ENCODE measurements around the gene LTB4R2.

LTB4R2 gene

DNA sequence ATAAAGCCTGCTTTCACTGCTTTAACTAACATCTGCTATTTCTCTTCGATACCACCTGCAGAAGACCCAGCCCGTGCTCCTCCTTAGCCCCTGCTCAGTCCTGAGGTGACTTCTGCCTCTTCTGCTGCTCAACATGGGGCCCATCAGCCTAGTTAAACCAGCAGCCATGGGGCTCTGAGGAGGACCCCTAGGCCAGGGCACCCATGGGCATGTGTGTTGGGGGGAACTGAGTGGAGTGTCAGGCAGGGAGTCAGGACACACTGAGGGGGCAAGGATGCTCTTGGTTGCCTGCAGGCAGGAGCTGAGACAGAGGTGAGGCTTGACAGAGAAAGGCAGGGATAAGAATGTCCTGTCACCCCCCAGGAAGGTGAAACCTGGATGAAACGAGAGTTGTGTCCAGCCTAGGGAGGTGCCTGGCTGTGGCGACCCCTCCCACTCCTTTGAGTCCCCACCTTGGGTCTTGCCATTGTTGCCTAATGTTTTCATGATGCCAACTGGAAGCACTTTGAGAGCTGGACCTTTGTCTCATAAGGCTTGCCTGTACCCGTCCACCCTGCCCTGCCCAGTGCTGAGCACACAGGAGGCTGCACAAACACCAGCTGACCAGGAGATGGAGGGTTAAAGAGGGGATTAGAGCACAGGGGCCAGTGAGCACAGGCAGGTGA, 26.0 kb upstream of the LTB4R2 start:
- H3K4me3 ChIP-seq (ENCODE audit: low read length) = no peak overlapping the region
- no peak for TF ChIP-seq ZNF274 (IDR thresholded peaks at IDR 0.05; ENCODE audit: low read depth, low read length)

DNA sequence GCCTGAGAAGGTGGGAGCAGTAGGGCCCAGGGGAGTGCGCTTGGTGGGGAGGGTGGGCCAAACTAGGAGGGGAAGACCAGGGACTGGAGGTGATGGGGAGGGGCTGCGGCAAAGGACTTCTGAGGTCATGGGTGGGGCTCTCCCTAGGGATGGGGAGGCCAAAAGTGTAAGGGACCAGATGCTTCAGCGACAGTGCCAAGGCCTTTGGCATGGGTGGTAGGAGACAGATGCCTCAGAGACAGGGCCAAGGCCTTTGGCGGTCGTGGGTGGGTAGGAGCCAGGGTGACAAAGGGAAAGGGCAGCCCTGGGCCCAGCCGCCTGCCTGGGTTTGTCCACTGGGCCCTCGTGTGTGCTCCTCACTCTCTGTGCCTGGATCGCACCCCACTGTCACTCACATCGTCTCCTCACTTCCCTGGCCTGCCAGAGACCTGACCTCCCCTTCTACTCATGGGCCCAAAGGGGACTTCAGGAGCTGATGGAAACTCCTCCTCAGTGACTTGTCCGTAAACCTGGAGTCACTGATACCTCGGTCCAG, 25.4 kb upstream of the LTB4R2 start:
- no peak overlapping the region for H3K4me3 ChIP-seq (ENCODE audit: low read length)
- TF ChIP-seq ZNF274 (IDR thresholded peaks at IDR 0.05; ENCODE audit: low read depth, low read length) = no peak

DNA sequence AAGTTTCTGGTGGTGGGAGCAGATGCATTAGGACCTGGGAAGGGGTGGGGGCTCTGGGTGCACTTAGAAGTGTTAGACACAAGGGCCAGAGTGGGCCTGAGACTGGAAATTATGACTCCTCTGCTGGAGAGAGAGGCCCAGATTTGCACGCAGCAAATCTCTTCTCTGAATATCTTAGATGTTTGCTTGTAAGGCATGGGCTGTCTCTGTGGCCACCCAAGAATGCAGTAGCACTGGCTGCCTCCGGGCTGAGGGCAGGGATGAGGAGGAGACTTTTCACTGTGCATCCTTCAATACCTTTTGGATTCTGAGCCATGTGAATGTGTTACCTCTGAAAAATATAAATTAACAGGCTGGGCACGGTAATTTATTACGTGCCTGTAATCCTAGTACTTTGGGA, 24.6 kb upstream of the LTB4R2 start:
- TF ChIP-seq ZNF274 (IDR thresholded peaks at IDR 0.05; ENCODE audit: low read depth, low read length) = no peak
- H3K4me3 ChIP-seq (ENCODE audit: low read length) = no peak overlapping the region

DNA sequence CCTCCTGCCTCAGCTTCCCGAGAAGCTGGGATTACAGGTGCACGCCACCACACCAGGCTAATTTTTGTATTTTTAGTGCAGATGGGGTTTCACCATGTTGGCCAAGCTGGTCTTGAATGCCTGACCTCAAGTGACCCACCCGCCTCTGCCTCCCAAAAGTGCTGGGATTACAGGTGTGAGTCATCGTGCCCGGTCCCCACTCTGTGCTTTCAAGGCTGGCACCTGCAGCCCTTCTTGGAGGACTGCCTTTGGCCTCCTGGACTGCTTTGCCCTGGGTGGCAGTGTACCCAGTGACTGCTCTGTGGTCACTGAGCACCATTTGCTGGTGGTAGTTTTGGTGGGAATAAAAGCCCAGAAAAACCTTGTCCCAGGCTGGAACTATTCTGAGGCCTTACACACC, 22.9 kb upstream of the LTB4R2 start:
- no peak overlapping the region for H3K4me3 ChIP-seq (ENCODE audit: low read length)
- TF ChIP-seq ZNF274 (IDR thresholded peaks at IDR 0.05; ENCODE audit: low read depth, low read length) = no peak

DNA sequence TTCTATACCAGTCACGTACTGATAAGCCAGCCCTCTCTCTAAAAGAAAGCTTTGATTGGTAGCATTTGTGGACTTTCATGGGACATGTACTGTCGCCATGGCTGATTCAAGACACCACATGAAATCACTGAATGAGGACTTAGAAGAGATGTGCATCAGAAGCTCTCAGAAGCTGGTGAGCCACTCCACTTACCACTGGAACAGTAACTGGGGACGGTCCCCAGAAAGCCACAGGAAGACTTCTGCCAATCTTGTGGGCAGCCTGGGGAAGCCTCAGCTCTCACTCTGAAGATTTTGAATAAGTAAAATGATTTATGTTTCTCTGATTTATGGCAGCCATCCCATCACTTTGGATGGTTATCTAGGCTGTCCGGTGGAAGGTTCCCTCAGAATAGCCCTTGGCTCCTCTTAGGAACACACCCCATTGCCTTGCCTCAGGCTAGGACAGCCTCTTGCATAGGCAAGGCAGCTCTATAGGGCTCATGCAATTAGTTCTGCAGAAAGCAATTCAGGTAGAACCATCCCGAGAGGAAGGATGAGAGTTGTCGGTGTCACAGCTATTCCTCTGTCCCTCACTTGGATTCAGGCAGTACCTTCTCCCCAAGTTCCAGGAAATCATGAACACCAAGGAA, 20.2 kb upstream of the LTB4R2 start:
- no peak for TF ChIP-seq ZNF274 (IDR thresholded peaks at IDR 0.05; ENCODE audit: low read depth, low read length)
- no peak overlapping the region for H3K4me3 ChIP-seq (ENCODE audit: low read length)

DNA sequence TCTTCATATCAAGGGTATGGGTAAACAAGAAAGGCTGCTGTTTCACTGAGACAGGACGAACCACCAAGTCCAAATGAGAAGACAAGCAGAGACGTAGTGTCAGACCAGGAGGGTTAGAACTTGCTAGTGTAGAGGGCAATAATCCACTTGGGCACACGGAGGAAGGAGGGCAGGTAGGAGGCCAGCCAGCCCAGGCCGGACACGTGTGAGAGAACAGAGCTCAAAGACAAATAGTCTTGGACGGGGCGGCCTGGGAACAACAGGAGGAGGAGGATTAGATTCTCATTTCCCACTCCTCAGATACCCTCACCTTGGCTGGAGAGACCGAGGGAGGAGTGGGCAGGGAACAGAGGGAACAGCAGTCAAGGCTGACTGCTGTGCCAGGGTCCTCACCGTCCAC, 19.2 kb upstream of the LTB4R2 start:
- no peak overlapping the region for H3K4me3 ChIP-seq (ENCODE audit: low read length)

DNA sequence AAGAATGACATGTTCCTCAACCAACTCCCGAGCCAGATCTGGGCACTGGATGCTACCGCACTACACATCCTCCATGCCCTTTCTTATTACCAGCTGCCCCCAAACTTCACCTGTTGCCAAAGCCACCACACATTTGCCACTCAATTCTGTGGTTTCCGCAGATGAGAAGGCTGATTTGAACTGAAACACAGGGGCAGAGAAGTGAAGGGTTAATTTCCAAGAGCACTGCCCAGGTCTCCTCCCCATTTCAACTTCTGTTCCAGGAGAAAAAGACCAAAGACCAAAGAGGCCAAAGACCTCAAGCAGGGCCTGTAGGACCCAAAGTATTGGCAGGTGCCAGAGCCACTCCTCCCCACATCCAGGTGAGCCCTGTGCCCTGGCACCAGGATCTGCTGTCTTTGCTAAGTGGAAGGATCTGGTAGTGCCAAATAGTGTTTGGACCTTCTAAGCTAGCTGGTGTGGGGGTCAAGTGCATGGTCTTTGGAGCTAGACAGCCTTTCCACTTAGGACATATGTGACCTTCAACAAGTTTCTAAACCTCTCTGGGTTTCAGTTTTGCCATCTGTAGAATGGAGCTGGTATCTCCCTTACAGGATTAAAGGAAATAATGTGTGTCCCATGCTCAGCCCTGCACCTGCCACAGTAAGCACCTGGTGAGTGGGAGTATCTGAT, 18.4 kb upstream of the LTB4R2 start:
- TF ChIP-seq ZNF274 (IDR thresholded peaks at IDR 0.05; ENCODE audit: low read depth, low read length) = no peak

More for the DNA sequence above, 19.2 kb upstream of the LTB4R2 start:
- no peak for TF ChIP-seq ZNF274 (IDR thresholded peaks at IDR 0.05; ENCODE audit: low read depth, low read length)

DNA sequence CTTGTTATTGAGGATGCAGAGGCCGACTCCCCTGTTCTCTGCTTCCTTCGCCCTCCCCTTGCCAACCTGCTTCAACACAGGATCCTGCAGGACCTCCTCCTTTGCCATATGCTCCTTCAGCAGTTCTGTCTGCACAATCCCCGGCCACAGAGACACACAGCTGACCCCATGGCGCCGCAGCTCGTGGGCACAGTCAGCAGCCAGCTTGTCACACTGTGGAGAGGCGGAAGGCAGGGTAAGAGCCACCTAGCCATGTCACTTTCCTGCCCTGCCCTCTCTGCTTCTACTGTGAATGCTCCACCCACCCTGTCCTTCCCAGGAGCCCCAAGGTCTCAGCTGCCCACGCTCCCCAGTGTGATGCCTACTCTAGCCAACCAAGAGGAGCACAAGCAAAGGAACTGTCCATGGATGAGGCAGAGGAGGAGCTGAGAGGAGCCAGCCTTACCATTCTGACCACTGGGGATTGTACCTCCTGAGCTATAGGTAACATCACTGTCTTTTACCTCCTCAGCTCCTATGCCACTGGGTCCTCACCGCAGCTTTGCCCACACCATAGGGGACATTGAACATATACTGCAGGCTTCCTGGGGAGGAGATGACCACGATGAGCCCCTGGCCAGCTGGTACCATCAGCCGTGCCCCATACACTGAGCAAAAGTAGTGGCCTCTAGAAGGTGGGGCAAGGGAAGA, 17.7 kb upstream of the LTB4R2 start:
- H3K4me3 ChIP-seq (ENCODE audit: low read length) = no peak overlapping the region
- no peak for TF ChIP-seq ZNF274 (IDR thresholded peaks at IDR 0.05; ENCODE audit: low read depth, low read length)

More for the DNA sequence above, 18.4 kb upstream of the LTB4R2 start:
- no peak overlapping the region for H3K4me3 ChIP-seq (ENCODE audit: low read length)

DNA sequence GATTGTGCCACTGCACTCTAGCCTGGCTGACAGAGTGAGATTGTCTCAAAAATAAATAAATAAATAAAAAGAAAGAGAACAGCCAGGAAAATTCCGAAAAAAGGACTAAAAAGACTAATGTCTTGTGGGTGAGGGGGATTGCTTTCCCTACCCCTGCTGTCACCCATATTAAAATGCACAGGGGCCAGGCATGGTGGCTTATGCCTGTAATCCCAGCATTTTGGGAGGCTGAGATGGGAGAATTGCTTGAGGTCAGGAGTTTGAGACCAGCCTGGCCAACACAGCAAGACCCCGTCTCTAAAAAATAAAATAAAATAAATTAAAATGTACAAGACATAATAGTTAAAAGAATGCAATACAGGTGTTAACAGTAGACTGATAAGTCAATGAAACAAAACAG, 16.4 kb upstream of the LTB4R2 start:
- no peak overlapping the region for H3K4me3 ChIP-seq (ENCODE audit: low read length)
- TF ChIP-seq ZNF274 (IDR thresholded peaks at IDR 0.05; ENCODE audit: low read depth, low read length) = no peak

DNA sequence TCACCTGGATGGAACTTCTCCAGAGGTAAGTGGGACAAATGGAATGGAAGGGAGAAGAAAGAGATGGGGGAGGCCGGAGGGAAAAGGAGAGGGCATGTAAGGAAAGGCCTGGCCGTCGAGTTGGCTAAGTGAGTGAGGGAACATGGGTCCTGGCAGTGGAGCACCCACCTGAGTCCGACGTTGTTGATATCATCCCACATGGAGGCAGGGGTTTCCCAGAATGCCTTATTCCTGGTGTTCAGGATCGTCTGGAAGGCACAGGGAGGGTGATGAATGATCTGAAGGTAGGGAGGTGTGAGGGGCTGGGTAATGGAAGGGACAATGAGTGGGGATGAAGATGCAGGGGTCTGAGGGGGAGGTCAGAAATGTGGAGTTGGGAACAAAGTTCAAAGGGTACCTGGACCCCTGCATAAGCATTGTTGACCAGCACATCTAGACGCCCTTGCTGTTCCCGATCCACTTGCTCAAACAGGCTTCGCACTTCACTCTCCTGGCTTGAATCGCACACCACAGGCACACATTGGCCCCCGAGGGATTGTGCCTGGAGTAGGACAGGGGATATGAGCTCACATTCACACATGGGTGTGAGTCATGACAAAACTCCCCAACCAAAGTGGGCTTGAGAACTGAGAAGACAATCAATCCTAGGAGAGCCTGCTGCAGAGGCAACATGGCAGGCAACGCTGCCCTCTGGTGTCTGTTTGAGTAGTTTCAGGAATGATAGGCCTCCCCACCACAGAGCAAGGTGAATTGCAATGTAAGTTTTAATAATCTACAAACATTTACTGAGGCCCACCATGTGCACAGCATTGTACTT, 13.4 kb upstream of the LTB4R2 start:
- H3K4me3 ChIP-seq (ENCODE audit: low read length) = no peak overlapping the region
- TF ChIP-seq ZNF274 (IDR thresholded peaks at IDR 0.05; ENCODE audit: low read depth, low read length) = no peak

DNA sequence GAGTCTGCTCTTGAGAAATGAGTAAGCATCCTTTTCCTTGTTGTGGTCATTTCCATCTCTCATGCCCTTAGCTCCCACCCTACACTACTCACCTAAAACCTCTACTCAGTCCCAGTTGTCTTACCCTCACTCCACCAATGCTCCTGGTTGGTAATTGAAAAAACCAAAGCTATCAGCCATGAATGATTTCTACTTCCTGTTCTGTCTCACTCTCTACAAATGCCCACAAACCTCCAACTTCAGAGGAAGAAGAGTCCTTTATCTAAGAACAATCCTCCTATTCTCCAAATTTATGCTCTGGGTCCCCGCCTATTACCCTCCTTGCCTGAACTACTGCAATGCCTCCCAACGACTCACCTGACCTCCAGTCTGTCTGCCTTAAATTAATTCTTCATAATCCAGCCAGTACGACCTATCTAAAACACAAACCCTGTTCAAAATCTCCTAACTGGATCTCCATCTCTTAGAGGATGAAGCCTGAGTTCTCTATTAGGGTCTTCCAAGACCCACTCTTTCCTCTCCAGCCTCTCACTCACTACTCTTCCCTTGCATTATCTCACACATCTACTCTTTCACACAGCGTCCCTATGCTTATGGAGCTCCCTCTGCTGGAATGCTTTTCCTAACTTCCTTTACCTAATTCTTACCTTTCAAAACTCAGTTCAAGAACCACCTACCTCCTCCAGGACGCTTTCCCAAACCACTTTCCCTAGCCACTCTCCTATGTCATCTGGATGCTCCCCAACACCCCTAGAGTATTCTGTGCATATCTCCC, 12.6 kb upstream of the LTB4R2 start:
- TF ChIP-seq ZNF274 (IDR thresholded peaks at IDR 0.05; ENCODE audit: low read depth, low read length) = no peak
- H3K4me3 ChIP-seq (ENCODE audit: low read length) = no peak overlapping the region

DNA sequence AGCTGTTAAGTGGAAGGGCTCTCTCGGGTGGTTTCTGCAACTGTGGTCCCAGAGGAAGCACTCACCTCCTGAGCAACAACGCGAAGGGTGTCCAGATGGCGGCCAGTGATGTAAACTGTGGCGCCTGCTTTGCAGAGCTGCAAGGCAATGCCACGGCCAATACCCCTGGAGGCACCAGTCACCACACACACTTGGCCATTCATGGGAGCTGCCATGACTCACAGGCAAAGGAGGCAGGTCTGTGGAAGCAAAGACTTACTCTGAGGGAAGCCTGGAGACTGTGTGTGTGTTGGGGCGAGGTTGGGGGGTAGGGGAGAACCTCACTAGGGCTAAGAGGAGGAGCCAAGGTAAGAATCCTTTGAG, 11.1 kb upstream of the LTB4R2 start:
- TF ChIP-seq ZNF274 (IDR thresholded peaks at IDR 0.05; ENCODE audit: low read depth, low read length) = no peak

More for the DNA sequence above, 11.1 kb upstream of the LTB4R2 start:
- H3K4me3 ChIP-seq (ENCODE audit: low read length) = peak overlapping the region; percentile 96
